Neutrophil (primary cell): ENCODE results near the gene ANTXR1.

Source experiments
- H3K27ac ChIP-seq: fragments of 200-600 bp; sonication (generic); 2 replicates; pipeline ENCODE4 v1.5.1; 2016; ENCODE audit warnings: mild to moderate bottlenecking, moderate library complexity
- H3K27me3 ChIP-seq: fragments of 200-600 bp; sonication (generic); 2 replicates; pipeline ENCODE4 v1.6.0; 2016; ENCODE audit warnings: mild to moderate bottlenecking
- H3K36me3 ChIP-seq: fragments of 200-600 bp; sonication (generic); 2 replicates; pipeline ENCODE4 v1.5.1; 2017
- H3K4me1 ChIP-seq, 2 experiments: fragments of 200-600 bp in 1 of 2; sonication (generic) in 1 of 2; 1 replicate in 1 of 2; 2 replicates in 1 of 2; pipeline versions ENCODE4 v1.5.1 to v1.6.1; 2013 to 2016; ENCODE audit warnings: low read depth in 1 of 2, low read length in 1 of 2, mild to moderate bottlenecking in 1 of 2, moderate library complexity in 1 of 2; ENCODE audit not compliant: control insufficient read depth in 1 of 2, insufficient read depth in 1 of 2
- H3K4me3 ChIP-seq, 2 experiments: fragments of 200-600 bp in 1 of 2; sonication (generic) in 1 of 2; 1 replicate in 1 of 2; 2 replicates in 1 of 2; pipeline ENCODE4 v1.5.1; 2013 to 2016; ENCODE audit warnings: low read depth in 1 of 2, low read length in 1 of 2, mild to moderate bottlenecking in 1 of 2, moderate library complexity in 1 of 2
- H3K9me3 ChIP-seq: fragments of 200-600 bp; sonication (generic); 2 replicates; pipeline ENCODE4 v1.5.1; 2016
- CTCF ChIP-seq: fragments of 200-600 bp; sonication (generic); IDR thresholded peaks from 2 replicates; pipeline ENCODE4 v1.5.1; 2016; ENCODE audit warnings: antibody characterized with exemption

ANTXR1 gene

GRCh38 chr2:68993660-68994059, 19.3 kb upstream of the ANTXR1 start:
- Histone ChIP-seq H3K4me3 (no peak overlapping the region), H3K9me3 (no peaks in the 10 kb centered on the region), H3K27me3 (peaks cover 43% of the 10 kb centered on the region), H3K27ac (no peak overlapping the region), H3K36me3 (no peaks in the 10 kb centered on the region), H3K4me1 (no peaks in the 10 kb centered on the region)
- TF ChIP-seq CTCF = no peak

- Histone ChIP-seq H3K4me1 (no peaks in the 10 kb centered on the region), H3K27me3 (peaks cover 32% of the 10 kb centered on the region), H3K9me3 (no peaks in the 10 kb centered on the region), H3K4me3 (no peak overlapping the region), H3K36me3 (no peaks in the 10 kb centered on the region), H3K27ac (no peak overlapping the region)
- TF ChIP-seq CTCF = no peak
These were observed 18.1 kb upstream of the ANTXR1 start for GRCh38 chr2:68994864-68995263.

- Histone ChIP-seq H3K27ac (no peak overlapping the region), H3K27me3 (peaks cover 23% of the 10 kb centered on the region), H3K36me3 (no peaks in the 10 kb centered on the region), H3K4me3 (no peak overlapping the region), H3K9me3 (no peaks in the 10 kb centered on the region), H3K4me1 (no peaks in the 10 kb centered on the region)
- TF ChIP-seq CTCF = no peak
These were observed 17.1 kb upstream of the ANTXR1 start for GRCh38 chr2:68995916-68996315.

- peaks cover 16% of the 10 kb centered on the region for H3K27me3 ChIP-seq
- no peak overlapping the region for H3K4me3 ChIP-seq
- no peak overlapping the region for H3K27ac ChIP-seq
- H3K9me3 ChIP-seq = no peaks in the 10 kb centered on the region
- H3K4me1 ChIP-seq = no peaks in the 10 kb centered on the region
- H3K36me3 ChIP-seq = no peaks in the 10 kb centered on the region
- no peak for TF ChIP-seq CTCF
These were observed 15.6 kb upstream of the ANTXR1 start for GRCh38 chr2:68997401-68997800.

GRCh38 chr2:69001879-69002278, 11.1 kb upstream of the ANTXR1 start:
- no peak for TF ChIP-seq CTCF

GRCh38 chr2:69003731-69004130, 9.2 kb upstream of the ANTXR1 start:
- no peak for TF ChIP-seq CTCF
- Histone ChIP-seq H3K4me1 (no peaks in the 10 kb centered on the region), H3K27ac (no peak overlapping the region), H3K9me3 (no peaks in the 10 kb centered on the region), H3K36me3 (no peaks in the 10 kb centered on the region), H3K27me3 (no peaks in the 10 kb centered on the region), H3K4me3 (no peak overlapping the region)

More at GRCh38 chr2:69001879-69002278, 11.1 kb upstream of the ANTXR1 start:
- H3K4me1 ChIP-seq = no peaks in the 10 kb centered on the region
- no peak overlapping the region for H3K4me3 ChIP-seq
- H3K27ac ChIP-seq = no peak overlapping the region
- no peaks in the 10 kb centered on the region for H3K27me3 ChIP-seq
- H3K36me3 ChIP-seq = no peaks in the 10 kb centered on the region
- H3K9me3 ChIP-seq = no peaks in the 10 kb centered on the region
